Tibial nerve (tissue), 4 donors: Measurements from ENCODE around the gene LNX2.

ENCODE experiments used
- EP300 ChIP-seq, 2 donors: sonication (generic); formaldehyde crosslinking; IDR thresholded peaks; one replicate each; pipeline ENCODE4 v1.6.1; 2017; ENCODE audit warnings: antibody characterized with exemption in 2 of 2, mild to moderate bottlenecking in 1 of 2
- POLR2A ChIP-seq, 2 donors: fragments of 450-650 bp; IDR thresholded peaks; one replicate each; pipeline ENCODE4 v1.6.1; 2017; ENCODE audit warnings: antibody characterized with exemption in 2 of 2, mild to moderate bottlenecking in 2 of 2, moderate library complexity in 2 of 2
- TF ChIP-seq, protein P1 (sequence below), 5 experiments: fragments of 200-600 bp in 3 of 5; fragments of 450-650 bp in 2 of 5; sonication (generic) in 3 of 5; IDR thresholded peaks; one replicate each; pipeline ENCODE4 v1.5.1; 2016 to 2019; ENCODE audit warnings: antibody characterized with exemption in 5 of 5, mild to moderate bottlenecking in 3 of 5, moderate library complexity in 2 of 5

- TF ChIP-seq POLR2A (IDR thresholded peaks at IDR 0.05) (no peak), EP300 (IDR thresholded peaks at IDR 0.05) (no peak)
- TF ChIP-seq, protein P1, sequence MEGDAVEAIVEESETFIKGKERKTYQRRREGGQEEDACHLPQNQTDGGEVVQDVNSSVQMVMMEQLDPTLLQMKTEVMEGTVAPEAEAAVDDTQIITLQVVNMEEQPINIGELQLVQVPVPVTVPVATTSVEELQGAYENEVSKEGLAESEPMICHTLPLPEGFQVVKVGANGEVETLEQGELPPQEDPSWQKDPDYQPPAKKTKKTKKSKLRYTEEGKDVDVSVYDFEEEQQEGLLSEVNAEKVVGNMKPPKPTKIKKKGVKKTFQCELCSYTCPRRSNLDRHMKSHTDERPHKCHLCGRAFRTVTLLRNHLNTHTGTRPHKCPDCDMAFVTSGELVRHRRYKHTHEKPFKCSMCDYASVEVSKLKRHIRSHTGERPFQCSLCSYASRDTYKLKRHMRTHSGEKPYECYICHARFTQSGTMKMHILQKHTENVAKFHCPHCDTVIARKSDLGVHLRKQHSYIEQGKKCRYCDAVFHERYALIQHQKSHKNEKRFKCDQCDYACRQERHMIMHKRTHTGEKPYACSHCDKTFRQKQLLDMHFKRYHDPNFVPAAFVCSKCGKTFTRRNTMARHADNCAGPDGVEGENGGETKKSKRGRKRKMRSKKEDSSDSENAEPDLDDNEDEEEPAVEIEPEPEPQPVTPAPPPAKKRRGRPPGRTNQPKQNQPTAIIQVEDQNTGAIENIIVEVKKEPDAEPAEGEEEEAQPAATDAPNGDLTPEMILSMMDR (IDR thresholded peaks at IDR 0.05), result no peak
These were observed 60.6 kb downstream of the LNX2 start for GRCh38 chr13:27559719-27560118.
